Esophagus muscularis mucosa (tissue), 4 donors: ENCODE measurements around the gene AHI1. TPM values are rescaled to one million over a fixed set of nuclear protein-coding genes. Genes with fewer than 3 reads are reported as not detected.

ENCODE experiments used
- DNase-seq: peaks from one replicate; pipeline ENCODE4 v3.0.0-alpha.2; 2017; ENCODE audit errors: extremely low spot score
- H3K27ac ChIP-seq, 4 donors: fragments of 200-600 bp; sonication (generic); replicated peaks in 1 of 4; 1 replicate in 3 of 4; 2 replicates in 1 of 4; pipeline ENCODE4 v1.5.1; 2016 to 2019; ENCODE audit warnings: mild to moderate bottlenecking in 1 of 4
- H3K27me3 ChIP-seq, 4 donors: fragments of 200-600 bp; sonication (generic); one replicate each; pipeline versions ENCODE4 v1.5.1 to v1.6.0; 2016 to 2019
- H3K36me3 ChIP-seq, 4 donors: fragments of 200-600 bp; sonication (generic); one replicate each; pipeline ENCODE4 v1.5.1; 2016 to 2019
- H3K4me1 ChIP-seq, 4 donors: fragments of 200-600 bp; sonication (generic); one replicate each; pipeline ENCODE4 v1.5.1; 2016 to 2019
- H3K4me3 ChIP-seq, 4 donors: fragments of 200-600 bp; sonication (generic); 1 replicate in 2 of 4; 2 replicates in 2 of 4; pipeline ENCODE4 v1.5.1; 2016 to 2019; ENCODE audit warnings: mild to moderate bottlenecking in 4 of 4, moderate library complexity in 1 of 4
- H3K9me3 ChIP-seq, 4 donors: fragments of 200-600 bp; sonication (generic); 1 replicate in 3 of 4; 2 replicates in 1 of 4; pipeline ENCODE4 v1.5.1; 2016 to 2019
- EP300 ChIP-seq: sonication (generic); formaldehyde crosslinking; IDR thresholded peaks from one replicate; pipeline ENCODE4 v1.6.1; 2017; ENCODE audit warnings: antibody characterized with exemption
- POLR2A ChIP-seq: fragments of 450-650 bp; IDR thresholded peaks from one replicate; pipeline ENCODE4 v1.6.1; 2017; ENCODE audit warnings: antibody characterized with exemption, moderate library complexity, mild to moderate bottlenecking, low read depth
- POLR2AphosphoS5 ChIP-seq, 2 donors: sonication (generic); formaldehyde crosslinking; IDR thresholded peaks; one replicate each; pipeline ENCODE4 v1.6.1; 2017; ENCODE audit warnings: antibody characterized with exemption in 2 of 2
- WGBS: methylation state at CpG from one replicate; pipeline ENCODE4 v1.1.5; 2018; 5-methylcytosine and 5-hydroxymethylcytosine counted together
- intact Hi-C: fragments of 100-400 bp; cut with DNase I; formaldehyde crosslinking; loops from one replicate; pipeline ENCODE4 v1.15.1; 2023
- total RNA-seq, 4 donors: library from RNA; depleted of rRNA; stranded (reverse); fragments of >200 nt; gene quantifications; one replicate each; pipeline versions ENCODE4 v1.1.0 to v1.2.1, GENCODE V29; 2016
- TF ChIP-seq, protein P1 (sequence below), 3 experiments: fragments of 200-600 bp in 2 of 3; fragments of 450-650 bp in 1 of 3; sonication (generic) in 2 of 3; IDR thresholded peaks; one replicate each; pipeline ENCODE4 v1.5.1; 2017 to 2019; ENCODE audit warnings: antibody characterized with exemption in 3 of 3, mild to moderate bottlenecking in 2 of 3, moderate library complexity in 1 of 3

Gene AHI1
- total RNA-seq, 4 donors from 2014 or later = 11.4 to 28.7 (median 16.2) TPM

DNA sequence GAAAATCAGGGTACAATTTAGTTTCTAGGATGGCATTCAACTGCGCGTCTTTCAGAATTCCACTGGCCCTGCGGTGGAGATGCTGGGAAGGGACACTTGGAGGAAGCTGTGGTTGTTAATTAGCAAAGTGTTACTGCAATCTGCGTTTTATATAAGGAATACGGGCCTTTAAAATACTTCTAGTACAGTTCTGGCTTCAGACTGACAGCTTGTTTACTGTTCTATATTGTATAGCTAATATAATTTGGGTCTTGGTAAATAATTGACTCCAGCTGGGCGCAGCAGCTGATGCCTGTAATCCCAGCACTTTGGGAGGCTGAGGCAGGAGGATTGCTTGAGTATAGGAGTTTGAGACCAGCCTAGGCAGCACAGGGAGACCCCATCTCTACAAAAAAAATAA is 252.7 kb downstream of the AHI1 start:
- Histone ChIP-seq H3K4me3 (no peak overlapping the region), H3K27me3 (no peaks in the 10 kb centered on the region), H3K9me3 (no peaks in the 10 kb centered on the region), H3K36me3 (no peaks in the 10 kb centered on the region), H3K4me1 (no peaks in the 10 kb centered on the region), H3K27ac (no peak overlapping the region)
- no peak for DNase-seq
- no peak for TF ChIP-seq POLR2AphosphoS5 (IDR thresholded peaks at IDR 0.05)
- no peak for TF ChIP-seq POLR2A
- TF ChIP-seq, protein P1, sequence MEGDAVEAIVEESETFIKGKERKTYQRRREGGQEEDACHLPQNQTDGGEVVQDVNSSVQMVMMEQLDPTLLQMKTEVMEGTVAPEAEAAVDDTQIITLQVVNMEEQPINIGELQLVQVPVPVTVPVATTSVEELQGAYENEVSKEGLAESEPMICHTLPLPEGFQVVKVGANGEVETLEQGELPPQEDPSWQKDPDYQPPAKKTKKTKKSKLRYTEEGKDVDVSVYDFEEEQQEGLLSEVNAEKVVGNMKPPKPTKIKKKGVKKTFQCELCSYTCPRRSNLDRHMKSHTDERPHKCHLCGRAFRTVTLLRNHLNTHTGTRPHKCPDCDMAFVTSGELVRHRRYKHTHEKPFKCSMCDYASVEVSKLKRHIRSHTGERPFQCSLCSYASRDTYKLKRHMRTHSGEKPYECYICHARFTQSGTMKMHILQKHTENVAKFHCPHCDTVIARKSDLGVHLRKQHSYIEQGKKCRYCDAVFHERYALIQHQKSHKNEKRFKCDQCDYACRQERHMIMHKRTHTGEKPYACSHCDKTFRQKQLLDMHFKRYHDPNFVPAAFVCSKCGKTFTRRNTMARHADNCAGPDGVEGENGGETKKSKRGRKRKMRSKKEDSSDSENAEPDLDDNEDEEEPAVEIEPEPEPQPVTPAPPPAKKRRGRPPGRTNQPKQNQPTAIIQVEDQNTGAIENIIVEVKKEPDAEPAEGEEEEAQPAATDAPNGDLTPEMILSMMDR (IDR thresholded peaks at IDR 0.05) = no peak
- no peak for TF ChIP-seq EP300
- intact Hi-C loops = no loop called here
- WGBS = 89% methylated on average over 6 of the region's 6 CpGs

DNA sequence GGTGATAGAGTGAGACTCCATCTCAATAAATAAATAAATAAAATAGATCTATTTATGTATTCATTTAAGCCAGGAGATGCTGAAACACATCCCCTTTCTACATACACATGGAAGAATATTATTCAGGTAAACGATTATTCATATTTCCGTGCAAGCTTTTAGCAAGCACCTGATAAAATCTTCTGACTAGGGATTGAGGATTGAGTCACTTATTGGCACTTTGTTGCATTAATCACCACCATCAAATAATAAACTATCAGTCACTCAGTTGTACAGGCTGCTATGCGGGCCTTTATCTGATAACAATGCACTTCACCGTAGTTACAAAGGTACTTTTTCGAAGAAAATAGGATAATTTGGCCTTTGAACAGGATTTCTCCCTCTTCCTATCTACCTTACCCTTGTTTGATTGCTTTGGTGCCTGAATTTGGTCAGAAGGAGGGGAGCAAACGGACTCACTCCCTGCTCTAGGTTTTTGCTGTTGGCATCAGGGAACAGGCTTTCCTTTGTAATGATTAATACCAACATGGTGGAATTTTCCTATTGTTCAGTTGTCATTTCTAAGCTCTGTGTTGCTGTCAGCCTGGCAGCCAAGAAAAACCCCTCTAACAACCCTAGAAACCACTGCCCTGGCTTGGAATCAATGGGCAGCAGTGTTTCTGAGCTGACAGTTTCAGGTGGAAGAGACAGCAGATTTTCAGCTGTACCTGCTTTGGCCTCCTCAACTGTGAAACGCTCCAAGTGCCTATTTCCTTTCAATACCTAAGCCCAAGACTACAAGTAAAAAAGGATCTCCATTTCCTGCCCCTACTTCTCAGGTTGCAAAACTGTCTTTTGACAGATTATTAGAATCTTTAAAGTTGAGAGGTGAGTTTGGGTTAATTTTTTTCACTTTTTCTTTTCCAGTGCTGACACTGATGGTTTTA is 253.4 kb downstream of the AHI1 start:
- no peak for DNase-seq
- H3K9me3 ChIP-seq = no peaks in the 10 kb centered on the region
- TF ChIP-seq EP300 (no peak), POLR2AphosphoS5 (IDR thresholded peaks at IDR 0.05) (no peak), POLR2A (no peak)
- TF ChIP-seq, protein P1 (IDR thresholded peaks at IDR 0.05) = no peak
- H3K27me3 ChIP-seq = no peaks in the 10 kb centered on the region
- 93% methylated on average over 7 of the region's 7 CpGs for WGBS
- no peak overlapping the region for H3K27ac ChIP-seq
- no peaks in the 10 kb centered on the region for H3K4me1 ChIP-seq
- no peak overlapping the region for H3K4me3 ChIP-seq
- intact Hi-C loops = no loop called here
- H3K36me3 ChIP-seq = no peaks in the 10 kb centered on the region

DNA sequence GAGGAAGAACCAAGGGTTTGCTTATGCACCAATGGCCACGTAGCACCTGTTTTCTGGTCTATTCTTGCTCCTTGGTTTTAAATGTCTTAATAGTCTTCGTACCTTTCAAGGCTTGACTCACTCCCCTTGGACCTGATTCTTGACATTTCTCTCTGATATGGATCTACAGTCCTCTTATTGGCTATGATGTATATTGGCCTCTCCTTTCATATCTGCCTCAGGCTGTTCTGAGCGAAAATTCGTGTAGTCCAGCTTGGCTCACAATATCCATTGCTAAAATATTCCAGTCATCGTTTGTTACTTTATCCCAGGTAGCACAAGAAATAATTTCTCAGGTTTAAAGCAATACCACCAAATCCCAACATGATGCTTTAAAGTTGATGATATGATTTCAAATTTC is 256.8 kb downstream of the AHI1 start:
- 95% methylated on average over 5 of the region's 5 CpGs for WGBS
- Histone ChIP-seq H3K4me1 (no peaks in the 10 kb centered on the region), H3K4me3 (no peak overlapping the region), H3K36me3 (no peaks in the 10 kb centered on the region), H3K27ac (no peak overlapping the region), H3K9me3 (no peaks in the 10 kb centered on the region), H3K27me3 (no peaks in the 10 kb centered on the region)
- intact Hi-C loops = no loop called here
- no peak for DNase-seq
- TF ChIP-seq, protein P1 (IDR thresholded peaks at IDR 0.05) = no peak
- no peak for TF ChIP-seq POLR2AphosphoS5 (IDR thresholded peaks at IDR 0.05)
- no peak for TF ChIP-seq POLR2A
- no peak for TF ChIP-seq EP300

DNA sequence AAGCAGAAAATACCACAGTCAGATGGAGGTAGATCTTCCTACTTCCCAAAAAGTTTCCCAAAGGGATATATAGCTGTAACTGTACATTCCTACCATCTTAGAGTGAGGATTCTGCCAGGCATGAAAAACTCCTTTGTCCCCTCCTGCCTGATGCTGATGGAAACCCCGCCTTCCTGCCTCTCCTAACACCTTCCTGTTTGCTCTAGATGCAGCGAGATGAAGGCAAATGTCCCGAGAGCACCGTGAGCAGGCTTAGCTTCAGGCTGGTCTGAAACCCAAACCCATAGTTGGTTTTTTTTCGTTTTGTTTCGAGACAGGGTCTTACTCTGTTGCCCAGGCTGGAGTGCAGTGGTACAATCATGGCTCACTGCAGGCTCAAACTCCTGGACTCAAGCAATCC is 260.8 kb downstream of the AHI1 start:
- peaks cover 0 to 6% (median 0%) of the 10 kb centered on the region in 4 donors for H3K4me1 ChIP-seq
- intact Hi-C loops = no loop called here
- TF ChIP-seq POLR2AphosphoS5 (IDR thresholded peaks at IDR 0.05) (no peak), EP300 (no peak), POLR2A (no peak)
- TF ChIP-seq, protein P1 (IDR thresholded peaks at IDR 0.05) = no peak
- no peak for DNase-seq
- H3K27me3 ChIP-seq = no peaks in the 10 kb centered on the region
- no peak overlapping the region for H3K4me3 ChIP-seq
- 74% methylated on average over 6 of the region's 6 CpGs for WGBS
- no peaks in the 10 kb centered on the region for H3K36me3 ChIP-seq
- H3K9me3 ChIP-seq = no peaks in the 10 kb centered on the region
- no peak overlapping the region for H3K27ac ChIP-seq

DNA sequence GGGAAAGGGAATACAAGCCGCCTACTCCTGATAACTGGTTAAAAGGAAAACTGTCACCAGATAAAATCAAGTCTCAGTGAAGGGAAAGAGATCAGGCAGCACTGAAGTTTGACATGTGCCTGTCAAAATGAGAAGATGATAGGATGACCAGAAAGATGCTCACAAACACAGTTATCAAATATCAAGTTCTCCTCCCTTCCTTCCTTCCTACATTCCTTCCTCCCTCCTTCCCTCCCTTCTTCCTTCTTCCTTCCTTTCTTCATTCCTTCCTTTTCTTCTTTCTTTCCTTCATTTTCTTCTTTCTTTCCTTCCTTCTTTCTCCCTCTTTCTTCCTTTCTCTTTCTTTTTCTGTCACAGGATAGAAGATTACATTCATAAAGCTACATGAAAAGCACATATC is 261.2 kb downstream of the AHI1 start:
- no peaks in the 10 kb centered on the region for H3K27me3 ChIP-seq
- H3K27ac ChIP-seq = no peak overlapping the region
- DNase-seq = no peak
- 94% methylated on average over 1 of the region's 1 CpG for WGBS
- intact Hi-C loops = no loop called here
- TF ChIP-seq, protein P1 (IDR thresholded peaks at IDR 0.05) = no peak
- no peak for TF ChIP-seq POLR2A
- TF ChIP-seq POLR2AphosphoS5 (IDR thresholded peaks at IDR 0.05) = no peak
- no peak for TF ChIP-seq EP300
- H3K9me3 ChIP-seq = no peaks in the 10 kb centered on the region
- no peak overlapping the region for H3K4me3 ChIP-seq
- H3K4me1 ChIP-seq = peaks cover 0 to 6% (median 0%) of the 10 kb centered on the region in 4 donors
- H3K36me3 ChIP-seq = no peaks in the 10 kb centered on the region
